Measurements from ENCODE around the gene IZUMO1R.

GRCh38 chr11:94271885-94272372, 32.5 kb upstream of the IZUMO1R start:
- TF ChIP-seq POLR2A (IDR thresholded peaks at IDR 0.05) (no peak), CTCF (IDR thresholded peaks at IDR 0.05) (no peak)
